HEK293 (cell line): Measurements from ENCODE around the gene RGS14.

ENCODE experiments used
- CTCF ChIP-seq: fragments of 450-650 bp; formaldehyde crosslinking; IDR thresholded peaks from 2 replicates; pipeline ENCODE4 v1.5.1; 2016; ENCODE audit warnings: missing biosample characterization, missing genetic modification characterization
- HOXA7 ChIP-seq: sonication (generic); formaldehyde crosslinking; IDR thresholded peaks from 2 replicates; pipeline ENCODE4 v1.8.1; 2022; ENCODE audit warnings: missing genetic modification reagents, borderline replicate concordance
- KLF7 ChIP-seq: fragments of 450-650 bp; formaldehyde crosslinking; IDR thresholded peaks from 2 replicates; pipeline ENCODE4 v1.5.1; 2016; ENCODE audit warnings: missing biosample characterization, missing genetic modification characterization, borderline replicate concordance
- PRDM4 ChIP-seq: fragments of 450-650 bp; formaldehyde crosslinking; IDR thresholded peaks from 2 replicates; pipeline ENCODE4 v1.5.1; 2017; ENCODE audit warnings: missing biosample characterization, missing genetic modification characterization
- SP2 ChIP-seq: fragments of 450-650 bp; formaldehyde crosslinking; IDR thresholded peaks from 2 replicates; pipeline ENCODE4 v1.5.1; 2016; ENCODE audit warnings: missing biosample characterization, missing genetic modification characterization
- ZBTB1 ChIP-seq: fragments of 450-650 bp; formaldehyde crosslinking; IDR thresholded peaks from 2 replicates; pipeline ENCODE4 v1.5.1; 2016; ENCODE audit warnings: missing biosample characterization, missing genetic modification characterization
- ZBTB49 ChIP-seq: fragments of 450-650 bp; formaldehyde crosslinking; IDR thresholded peaks from 2 replicates; pipeline ENCODE4 v1.5.1; 2016; ENCODE audit warnings: missing biosample characterization, missing genetic modification characterization, low read depth
- ZNF239 ChIP-seq: fragments of 450-650 bp; formaldehyde crosslinking; IDR thresholded peaks from 2 replicates; pipeline ENCODE4 v1.5.1; 2016; ENCODE audit warnings: missing biosample characterization, missing genetic modification characterization
- ZNF280C ChIP-seq: fragments of 450-650 bp; formaldehyde crosslinking; IDR thresholded peaks from 2 replicates; pipeline ENCODE4 v1.5.1; 2016; ENCODE audit warnings: missing biosample characterization, missing genetic modification characterization
- ZNF354C ChIP-seq: fragments of 450-650 bp; formaldehyde crosslinking; IDR thresholded peaks from 2 replicates; pipeline ENCODE4 v1.5.1; 2016; ENCODE audit warnings: missing biosample characterization, missing genetic modification characterization, low read depth, borderline replicate concordance
- ZNF510 ChIP-seq: fragments of 450-650 bp; formaldehyde crosslinking; IDR thresholded peaks from 2 replicates; pipeline ENCODE4 v1.5.1; 2018; ENCODE audit warnings: mild to moderate bottlenecking, missing genetic modification characterization, missing biosample characterization; ENCODE audit not compliant: insufficient replicate concordance
- ZNF629 ChIP-seq: fragments of 450-650 bp; formaldehyde crosslinking; IDR thresholded peaks from 2 replicates; pipeline ENCODE4 v1.5.1; 2017; ENCODE audit warnings: missing biosample characterization, missing genetic modification characterization
- ZSCAN30 ChIP-seq: fragments of 450-650 bp; IDR thresholded peaks from 2 replicates; pipeline ENCODE4 v1.5.1; 2018; ENCODE audit warnings: missing biosample characterization, mild to moderate bottlenecking, missing genetic modification characterization, moderate library complexity

GRCh38 chr5:177374211-177374610, 16.5 kb downstream of the RGS14 start:
- no peak for TF ChIP-seq ZNF510
- no peak for TF ChIP-seq KLF7 (tag by site-specific recombination)
- TF ChIP-seq ZNF239 (tag by site-specific recombination): no peak
- TF ChIP-seq ZNF280C (tag by site-specific recombination): no peak
- no peak for TF ChIP-seq CTCF (tag by site-specific recombination)
- no peak for TF ChIP-seq ZBTB1 (tag by site-specific recombination)
- no peak for TF ChIP-seq ZBTB49 (tag by site-specific recombination)
- TF ChIP-seq SP2: no peak
- no peak for TF ChIP-seq ZNF629 (tag by site-specific recombination)
- TF ChIP-seq PRDM4 (tag by site-specific recombination): no peak
- TF ChIP-seq ZNF354C (tag by site-specific recombination): no peak
- no peak for TF ChIP-seq HOXA7 (CRISPR knock-in tag)
- no peak for TF ChIP-seq ZSCAN30 (tag by site-specific recombination)
